IMR-90 (cell line): ENCODE measurements around the gene GPA33.

Experiments
- CEBPB ChIP-seq: IDR thresholded peaks from 2 replicates; pipeline ENCODE4 v1.6.1; 2012; ENCODE audit warnings: low read depth, low read length, improper control_type of control experiment
- CHD1 ChIP-seq: IDR thresholded peaks from 2 replicates; pipeline ENCODE4 v1.6.1; 2012; ENCODE audit warnings: low read depth, low read length, improper control_type of control experiment
- CTCF ChIP-seq: conservative IDR thresholded peaks from 2 replicates; pipeline ENCODE4 v1.5.1; 2012; ENCODE audit warnings: mild to moderate bottlenecking, low read depth, low read length, improper control_type of control experiment
- ELK1 ChIP-seq: fragments of 150-350 bp; IDR thresholded peaks from 2 replicates; pipeline ENCODE4 v1.6.1; 2016; ENCODE audit warnings: low read depth, mild to moderate bottlenecking, low read length, moderate library complexity, borderline replicate concordance
- FOS ChIP-seq: fragments of 150-350 bp; IDR thresholded peaks from 2 replicates; pipeline ENCODE4 v1.6.1; 2016; ENCODE audit warnings: low read depth, low read length
- MAFK ChIP-seq: IDR thresholded peaks from 2 replicates; pipeline ENCODE4 v1.6.1; 2012; ENCODE audit warnings: low read depth, low read length, improper control_type of control experiment
- MXI1 ChIP-seq: IDR thresholded peaks from 2 replicates; pipeline ENCODE4 v1.6.1; 2012; ENCODE audit warnings: low read depth, mild to moderate bottlenecking, low read length, moderate library complexity, borderline replicate concordance
- POLR2A ChIP-seq: IDR thresholded peaks from 2 replicates; pipeline ENCODE4 v1.6.1; 2012; ENCODE audit warnings: mild to moderate bottlenecking, low read depth, low read length
- RAD21 ChIP-seq: IDR thresholded peaks from 2 replicates; pipeline ENCODE4 v1.6.1; 2012; ENCODE audit warnings: low read length, improper control_type of control experiment
- SMC3 ChIP-seq: fragments of 150-350 bp; IDR thresholded peaks from 2 replicates; pipeline ENCODE4 v1.6.1; 2016; ENCODE audit warnings: low read depth, mild to moderate bottlenecking, antibody characterized with exemption, low read length, moderate library complexity
- USF2 ChIP-seq: fragments of 150-350 bp; IDR thresholded peaks from 2 replicates; pipeline ENCODE4 v1.6.1; 2017; ENCODE audit warnings: mild to moderate bottlenecking, antibody characterized with exemption, low read length, low read depth

- TF ChIP-seq CTCF (no peak), SMC3 (no peak), FOS (no peak), POLR2A (no peak), ELK1 (no peak), RAD21 (no peak), USF2 (no peak), MAFK (no peak), CEBPB (no peak), MXI1 (no peak), CHD1 (no peak)
Measured at GRCh38 chr1:167114725-167115124, 24.5 kb upstream of the GPA33 start.
